ENCODE measurements around the gene TEAD3. TPM values are rescaled to one million over a fixed set of nuclear protein-coding genes. Genes with fewer than 3 reads are reported as not detected.

TEAD3 gene
- total RNA-seq, 4 donors from 2014 or later, result 58.3 to 122 (median 72.5) TPM

DNA sequence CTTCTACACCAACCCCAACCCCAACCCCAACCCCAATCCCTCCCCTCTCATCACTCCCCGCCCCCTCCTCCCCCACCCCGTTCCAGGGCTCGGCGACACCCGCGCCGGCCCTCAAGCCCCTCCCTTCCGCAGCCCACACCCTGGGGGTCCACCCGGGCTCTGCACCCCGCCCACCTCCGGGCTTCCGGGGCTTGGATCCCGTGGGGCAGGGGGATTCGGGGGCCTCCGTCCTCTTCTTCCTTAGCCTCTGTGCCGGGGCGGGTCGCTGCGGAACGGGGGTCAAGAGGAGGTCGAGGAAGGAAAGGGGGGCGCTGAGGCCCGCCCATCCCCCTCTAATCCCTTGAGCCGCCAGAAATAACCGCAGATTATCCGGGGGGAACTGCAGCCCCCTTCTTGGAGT, 15.1 kb upstream of the TEAD3 start:
- Histone ChIP-seq H3K4me1 (peaks cover 0 to 11% (median 0%) of the 10 kb centered on the region in 3 donors), H3K27me3 (peaks cover 60% of the 10 kb centered on the region), H3K4me3 (peak overlapping the region in 1 of 2 donors; percentile 25), H3K27ac (no peak overlapping the region), H3K9me3 (no peaks in the 10 kb centered on the region), H3K36me3 (no peaks in the 10 kb centered on the region)
- ATAC-seq, result no peak
- WGBS, 2 donors (ENCODE audit: low coverage in 1 of 2), result no CpG with 5 or more reads among the region's 26 CpGs
- no peak for TF ChIP-seq CTCF (IDR thresholded peaks at IDR 0.05)
- TF ChIP-seq POLR2A (IDR thresholded peaks at IDR 0.05), result no peak
- no peak for TF ChIP-seq EP300 (IDR thresholded peaks at IDR 0.05)
- no peak for TF ChIP-seq POLR2AphosphoS5 (IDR thresholded peaks at IDR 0.05)

DNA sequence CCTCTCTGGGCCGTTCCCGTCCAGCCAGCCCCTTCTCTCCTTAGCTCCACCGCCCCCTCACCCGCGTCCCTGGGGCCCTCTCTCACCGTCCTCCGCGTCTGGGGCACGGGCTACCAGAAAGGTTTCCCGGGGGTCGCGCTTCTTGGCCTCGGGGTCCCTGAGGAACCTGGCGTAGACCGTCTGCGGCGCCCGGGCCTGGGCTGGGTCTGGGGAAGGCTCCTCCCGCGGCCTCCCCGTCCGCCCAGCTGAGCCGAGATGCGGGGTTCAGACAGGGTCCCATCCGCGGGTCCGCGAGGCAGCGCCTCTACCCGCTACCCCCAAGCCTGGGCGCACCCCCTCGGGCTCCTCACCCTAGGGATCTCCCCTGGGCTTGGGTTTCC, 14.7 kb upstream of the TEAD3 start:
- Histone ChIP-seq H3K9me3 (no peaks in the 10 kb centered on the region), H3K4me3 (peak overlapping the region in 1 of 2 donors; percentile 25), H3K27me3 (peaks cover 65% of the 10 kb centered on the region), H3K27ac (no peak overlapping the region), H3K4me1 (peaks cover 0 to 11% (median 0%) of the 10 kb centered on the region in 3 donors), H3K36me3 (no peaks in the 10 kb centered on the region)
- no peak for TF ChIP-seq POLR2A (IDR thresholded peaks at IDR 0.05)
- 7 to 9% methylated on average over 6 to 12 of the region's 32 CpGs for WGBS, 2 donors (ENCODE audit: low coverage in 1 of 2)
- no peak for ATAC-seq

GRCh38 chr6:35510916-35511561, 14.2 kb upstream of the TEAD3 start:
- Histone ChIP-seq H3K4me3 (peak overlapping the region in 1 of 2 donors; percentile 25), H3K9me3 (no peaks in the 10 kb centered on the region), H3K27ac (no peak overlapping the region), H3K36me3 (no peaks in the 10 kb centered on the region), H3K4me1 (peaks cover 0 to 11% (median 0%) of the 10 kb centered on the region in 3 donors), H3K27me3 (peaks cover 70% of the 10 kb centered on the region)
- no peak for ATAC-seq
- no peak for TF ChIP-seq POLR2A (IDR thresholded peaks at IDR 0.05)
- TF ChIP-seq EP300 (IDR thresholded peaks at IDR 0.05), result no peak
- no peak for TF ChIP-seq CTCF (IDR thresholded peaks at IDR 0.05)
- TF ChIP-seq POLR2AphosphoS5 (IDR thresholded peaks at IDR 0.05), result no peak
- WGBS, 2 donors (ENCODE audit: low coverage in 1 of 2), result 86 to 90% methylated on average over 3 of the region's 7 CpGs

DNA sequence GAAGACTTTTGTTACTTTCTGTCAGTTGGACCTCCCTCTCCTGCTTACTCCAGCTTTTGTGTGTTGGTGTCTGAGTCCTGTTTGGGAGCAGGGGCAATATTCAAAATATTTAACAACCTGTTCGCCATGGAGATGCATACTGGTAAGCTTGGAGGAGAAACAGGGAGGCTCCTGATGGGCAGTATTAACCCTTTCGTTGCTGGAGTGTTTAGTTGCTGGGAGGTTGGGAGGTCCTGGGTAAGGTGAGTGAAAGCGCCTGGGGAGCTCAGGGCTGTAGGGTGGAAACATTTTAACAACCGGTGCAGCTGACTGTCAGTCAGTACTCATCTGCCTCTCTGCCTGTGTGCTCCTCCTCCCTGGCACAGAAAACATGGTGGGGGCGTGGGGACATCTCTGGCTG, 11.7 kb upstream of the TEAD3 start:
- ATAC-seq, result no peak
- WGBS, 2 donors (ENCODE audit: low coverage in 1 of 2), result 0 to 51% methylated on average over 1 to 4 of the region's 5 CpGs
- TF ChIP-seq POLR2A (IDR thresholded peaks at IDR 0.05), result no peak
- TF ChIP-seq POLR2AphosphoS5 (IDR thresholded peaks at IDR 0.05), result no peak
- TF ChIP-seq EP300 (IDR thresholded peaks at IDR 0.05), result no peak
- TF ChIP-seq CTCF (IDR thresholded peaks at IDR 0.05), result no peak
- H3K27ac ChIP-seq, result no peak overlapping the region
- no peaks in the 10 kb centered on the region for H3K36me3 ChIP-seq
- peaks cover 95% of the 10 kb centered on the region for H3K27me3 ChIP-seq
- H3K4me1 ChIP-seq, result peaks cover 0 to 11% (median 0%) of the 10 kb centered on the region in 3 donors
- H3K4me3 ChIP-seq, result no peak overlapping the region
- H3K9me3 ChIP-seq, result no peaks in the 10 kb centered on the region

- Histone ChIP-seq H3K9me3 (no peaks in the 10 kb centered on the region), H3K27me3 (peaks cover 97% of the 10 kb centered on the region), H3K36me3 (no peaks in the 10 kb centered on the region), H3K4me1 (peaks cover 0 to 11% (median 0%) of the 10 kb centered on the region in 3 donors), H3K27ac (no peak overlapping the region), H3K4me3 (no peak overlapping the region)
- TF ChIP-seq POLR2A (IDR thresholded peaks at IDR 0.05), result no peak
- TF ChIP-seq POLR2AphosphoS5 (IDR thresholded peaks at IDR 0.05), result no peak
- TF ChIP-seq CTCF (IDR thresholded peaks at IDR 0.05), result no peak
- no peak for TF ChIP-seq EP300 (IDR thresholded peaks at IDR 0.05)
- 58 to 80% methylated on average over 1 to 2 of the region's 2 CpGs for WGBS, 2 donors (ENCODE audit: low coverage in 1 of 2)
- no peak for ATAC-seq
Observed at GRCh38 chr6:35508027-35508426, 11.1 kb upstream of the TEAD3 start.
